NCI-H2107 treated with DMSO at 0.1 percent for 48 hours (cell line): ENCODE measurements around the gene FCSK.

ENCODE experiments used
- DNase-seq: peaks from one replicate; lab custom pipeline; 2025; ENCODE audit not compliant: unreplicated experiment; lab: John Stamatoyannopoulos, UW

FCSK gene

DNA sequence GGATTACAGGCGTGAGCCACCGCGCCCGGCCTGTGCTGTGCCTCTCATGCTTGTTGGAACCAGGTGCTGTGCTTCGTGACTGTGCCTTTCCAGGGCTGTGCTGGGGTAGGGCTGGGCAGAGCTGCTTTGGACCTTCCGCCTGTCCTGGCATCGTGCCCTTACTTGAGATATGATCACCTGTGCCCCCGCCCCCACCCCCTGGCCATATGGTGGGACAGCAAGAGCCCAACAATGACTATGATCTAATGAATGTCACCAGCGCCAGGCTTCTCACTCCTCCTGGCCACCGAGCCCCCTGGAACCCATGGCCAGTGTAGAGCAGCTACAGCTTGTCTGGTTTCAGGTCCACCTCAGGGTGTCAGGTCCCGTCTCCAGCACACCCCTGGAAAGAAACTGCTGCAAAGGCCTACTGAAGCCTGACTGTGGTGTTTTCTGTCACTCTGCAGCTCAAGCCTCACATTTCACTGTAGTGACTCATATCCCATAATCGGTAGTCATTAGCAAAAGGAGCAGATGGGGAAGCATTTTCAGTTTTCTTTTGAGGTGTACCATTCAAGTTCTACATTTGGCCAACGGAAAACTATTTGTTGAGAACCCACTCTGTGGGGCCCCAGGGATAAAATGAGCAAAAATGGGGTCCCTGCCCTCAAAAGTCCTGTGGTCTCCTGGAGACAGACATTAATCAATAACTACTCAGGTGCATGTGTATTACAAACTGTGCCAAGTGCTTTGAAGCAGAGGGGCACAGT, 22.1 kb downstream of the FCSK start:
- peak; percentile 6 for DNase-seq

DNA sequence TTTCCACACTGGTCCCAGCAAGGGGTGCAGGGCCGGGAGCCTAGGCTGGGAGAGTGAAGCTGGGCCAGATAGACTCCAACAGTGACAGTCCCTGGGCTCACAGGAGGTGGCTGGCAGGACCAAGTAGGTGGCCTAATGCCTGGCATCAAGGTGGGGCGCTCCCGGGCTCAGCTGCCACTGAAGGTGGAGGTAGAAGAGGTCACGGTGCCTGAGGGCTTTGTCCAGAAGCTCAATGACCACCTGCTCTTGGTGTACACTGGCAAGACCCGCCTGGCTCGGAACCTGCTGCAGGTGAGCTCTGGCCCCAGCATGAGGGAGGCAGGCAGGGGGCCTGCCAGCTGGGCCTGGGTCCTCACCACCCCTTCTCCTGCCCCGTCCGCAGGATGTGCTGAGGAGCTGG, 23.8 kb downstream of the FCSK start:
- DNase-seq, result no peak

DNA sequence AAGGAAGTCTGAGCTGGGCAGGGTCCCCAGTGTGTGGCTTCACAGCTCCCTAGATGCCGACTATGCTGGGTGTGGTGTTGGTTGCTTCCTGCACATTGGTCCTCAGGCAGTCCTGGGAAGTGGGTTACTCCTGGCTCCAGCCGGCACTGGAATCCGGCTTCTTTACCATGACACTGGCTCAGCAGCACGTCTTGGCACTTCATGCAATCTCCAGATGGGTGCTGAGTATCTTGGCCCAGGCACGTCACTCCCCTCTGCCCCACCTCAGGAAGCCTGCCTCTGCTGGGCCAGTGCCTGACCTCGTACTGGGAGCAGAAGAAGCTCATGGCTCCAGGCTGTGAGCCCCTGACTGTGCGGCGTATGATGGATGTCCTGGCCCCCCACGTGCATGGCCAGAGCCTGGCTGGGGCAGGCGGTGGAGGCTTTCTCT, 24.5 kb downstream of the FCSK start:
- no peak for DNase-seq

DNA sequence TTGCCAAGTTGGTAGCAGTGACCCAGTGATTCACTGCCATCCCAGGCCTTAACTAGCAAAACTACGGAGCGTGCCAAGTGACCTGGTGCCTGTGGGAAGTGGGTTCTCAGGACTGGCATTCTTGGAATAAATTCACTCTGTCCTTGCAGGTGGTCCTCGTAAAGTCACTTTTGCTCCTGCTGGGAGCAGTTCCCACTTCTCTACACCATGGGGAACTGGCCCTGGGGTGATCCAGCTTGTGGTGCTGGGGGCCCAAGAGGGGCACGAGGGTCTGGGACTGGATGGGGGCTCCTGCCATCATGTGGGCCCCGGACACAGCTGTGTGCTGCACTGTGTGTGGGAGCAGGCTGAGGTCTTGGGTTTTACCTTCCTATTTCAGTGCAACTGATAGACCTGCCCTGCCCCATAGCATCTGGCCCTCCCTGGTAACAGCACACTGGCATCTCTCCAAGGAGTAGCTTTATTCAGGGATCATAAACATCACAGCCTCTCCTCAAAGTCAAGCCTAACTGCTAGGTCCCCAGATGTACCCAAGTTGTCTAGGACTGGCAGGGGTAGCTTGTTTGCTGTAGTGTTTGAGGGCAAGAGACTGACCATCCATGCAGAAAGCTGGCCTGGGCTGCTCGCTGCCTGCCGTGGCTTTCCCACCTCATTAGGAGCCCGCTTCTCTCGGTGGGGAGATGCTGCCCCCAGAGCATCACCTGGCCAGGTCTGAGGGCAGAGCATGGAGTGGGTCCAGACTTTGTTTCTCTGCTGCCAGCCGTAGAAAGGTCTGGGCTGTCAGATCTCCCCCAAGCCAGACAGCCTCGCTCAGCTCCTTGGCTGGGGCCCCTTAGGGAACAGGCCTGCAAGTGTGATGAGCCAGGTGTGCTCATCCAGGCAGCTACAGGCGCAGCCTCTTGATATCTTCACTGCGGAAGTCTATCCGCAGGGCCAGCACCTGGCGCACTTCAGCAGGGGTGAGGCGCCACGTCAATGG, 26.0 kb downstream of the FCSK start:
- no peak for DNase-seq

DNA sequence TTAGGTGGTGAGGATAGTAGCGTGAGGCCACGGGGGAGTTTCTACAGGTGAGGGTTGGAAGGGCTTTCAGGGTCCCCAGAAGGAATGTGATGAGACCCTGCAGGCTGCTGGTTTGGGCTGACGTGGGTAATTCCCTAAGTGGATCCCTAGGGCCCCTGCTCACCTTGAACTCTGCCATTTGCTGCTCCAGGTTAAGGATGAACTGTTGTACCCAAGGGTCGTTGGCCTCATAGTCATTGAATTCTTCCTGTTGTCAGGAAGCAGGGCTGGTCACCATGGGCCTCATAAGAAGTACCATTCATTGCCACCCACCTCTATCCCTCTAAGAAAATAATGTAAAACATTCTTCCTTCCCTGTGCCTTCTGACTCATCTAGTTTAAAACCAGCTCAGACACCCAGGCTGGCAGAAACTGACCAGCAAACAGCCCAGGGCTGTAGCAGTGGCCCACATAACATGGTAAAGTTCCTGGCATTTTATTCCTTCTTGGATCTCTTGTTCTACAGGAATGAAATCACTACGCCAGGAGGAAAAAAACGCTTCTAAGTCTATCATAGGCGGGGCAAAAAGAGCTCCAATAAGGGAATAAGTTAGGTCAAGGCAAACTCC, 27.6 kb downstream of the FCSK start:
- no peak for DNase-seq

DNA sequence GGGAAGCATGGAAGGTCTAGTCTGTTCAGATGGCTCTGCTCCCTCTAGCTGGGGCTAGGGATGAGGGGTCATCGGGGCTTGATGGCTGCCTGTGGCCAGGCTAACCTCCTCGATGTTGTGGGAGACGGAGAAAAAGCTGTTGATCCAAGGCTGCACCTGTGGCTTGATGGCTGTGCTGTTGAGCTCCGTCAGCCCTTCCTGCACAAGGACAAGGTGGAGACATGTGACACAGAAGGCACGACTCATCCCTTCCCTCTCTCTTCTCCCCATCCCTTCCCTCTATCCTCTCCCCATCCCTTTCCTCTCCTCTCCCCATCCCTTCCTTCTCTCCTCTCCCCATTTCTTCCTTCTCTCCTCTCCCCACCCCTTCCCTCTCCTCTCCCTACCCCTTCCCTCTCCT, 28.2 kb downstream of the FCSK start:
- DNase-seq, result no peak

DNA sequence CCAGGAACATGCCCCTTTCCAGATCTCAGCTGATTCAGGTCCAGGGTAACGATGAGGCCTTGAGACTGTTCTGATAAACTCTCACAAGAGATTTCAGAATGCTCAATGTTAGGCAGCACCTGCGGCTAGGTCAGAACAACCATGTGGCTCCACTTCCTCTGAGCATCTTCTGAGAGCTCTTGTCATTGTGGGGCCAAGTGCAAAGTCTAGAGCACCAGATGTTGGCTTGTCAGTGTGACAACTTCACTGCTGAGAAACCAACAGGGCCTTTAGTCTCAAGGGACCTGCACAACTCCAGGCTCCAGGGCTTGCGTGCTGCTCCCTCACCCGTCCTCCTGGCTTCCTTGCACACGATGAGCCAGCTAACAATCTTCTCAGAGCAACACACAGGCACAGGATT, 29.0 kb downstream of the FCSK start:
- no peak for DNase-seq

DNA sequence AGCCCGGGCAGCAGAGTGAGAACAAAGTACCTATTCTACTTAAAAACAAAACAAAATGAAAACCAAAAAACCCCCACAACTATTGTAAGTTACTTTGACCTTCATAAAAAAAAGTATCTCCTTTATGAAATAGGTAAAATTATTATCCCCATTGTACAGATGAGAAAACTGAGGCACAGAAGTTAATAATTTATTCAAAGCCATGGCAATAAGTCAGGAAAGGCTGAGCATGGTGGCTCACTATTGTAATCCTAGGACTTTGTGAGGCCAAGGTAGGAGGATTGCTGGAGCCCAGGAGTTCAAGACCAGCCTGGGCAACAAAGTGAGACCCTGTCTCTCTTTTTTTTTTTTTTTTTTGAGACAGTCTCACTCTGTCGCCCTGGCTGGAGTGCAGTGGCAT, 30.5 kb downstream of the FCSK start:
- DNase-seq, result no peak

DNA sequence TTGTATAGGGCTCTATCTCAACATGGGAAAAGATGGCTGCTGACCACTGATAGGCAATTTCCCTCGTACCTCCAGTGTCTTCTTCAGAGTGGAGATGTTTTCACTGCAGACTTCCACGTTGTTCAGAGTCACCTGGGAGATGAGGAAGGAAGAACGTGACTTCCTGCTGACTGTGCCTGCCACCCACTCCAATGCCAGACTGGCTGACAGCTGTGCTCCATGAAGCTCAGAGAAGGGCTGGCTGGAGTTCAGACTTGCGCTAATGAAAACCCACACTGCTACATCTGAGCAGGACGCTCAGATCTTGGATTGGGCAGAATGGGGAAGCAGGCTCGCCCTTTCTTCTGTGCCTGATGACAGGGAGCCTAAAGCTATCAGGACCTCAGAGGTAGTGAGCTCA, 35.9 kb downstream of the FCSK start:
- no peak for DNase-seq

DNA sequence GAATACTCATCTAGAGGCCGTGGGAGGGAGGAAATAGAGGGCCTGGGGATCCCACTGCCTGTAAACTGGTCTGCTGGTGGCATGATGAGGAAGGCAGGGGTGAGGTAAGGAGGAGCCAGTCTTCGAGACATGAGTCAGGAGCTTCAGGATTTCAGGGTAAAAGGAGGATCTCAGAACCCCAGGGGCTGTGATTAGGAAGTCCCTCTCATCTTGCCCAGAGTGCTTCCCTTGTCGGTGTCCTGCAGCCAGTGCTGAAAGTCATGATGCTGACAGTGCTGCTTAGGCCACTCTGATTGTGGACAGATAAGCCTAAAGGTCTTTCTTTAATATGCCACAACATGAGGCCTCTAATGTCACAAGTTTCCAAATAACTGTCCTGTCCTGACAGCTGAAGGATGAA, 39.4 kb downstream of the FCSK start:
- no peak for DNase-seq

DNA sequence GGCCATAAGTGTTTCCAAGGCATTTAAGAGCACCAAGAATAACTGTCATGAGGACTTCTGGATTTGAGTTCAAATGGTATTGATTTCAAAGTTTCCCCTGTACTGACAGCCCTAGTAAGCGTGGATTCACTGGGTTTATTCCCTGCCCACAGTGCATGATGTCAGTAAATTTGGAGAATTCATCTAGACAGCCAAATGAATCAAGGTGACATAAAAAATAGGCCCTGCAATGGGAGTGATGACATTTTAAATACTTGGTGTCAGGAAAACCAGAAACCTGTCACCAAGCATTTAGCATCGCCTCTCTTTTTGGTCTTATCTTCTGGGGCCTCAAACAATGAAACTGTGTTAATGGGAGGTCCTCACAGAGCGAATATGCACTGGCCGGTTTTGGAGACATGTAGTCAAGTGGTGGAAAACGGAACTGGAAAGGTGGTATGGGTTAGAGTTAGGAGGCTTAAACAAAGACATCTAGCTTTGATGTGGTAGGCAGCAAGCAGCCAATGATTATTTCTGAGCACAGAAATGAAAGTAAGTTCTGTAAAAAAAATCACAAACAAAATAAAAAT, 39.9 kb downstream of the FCSK start:
- no peak for DNase-seq

DNA sequence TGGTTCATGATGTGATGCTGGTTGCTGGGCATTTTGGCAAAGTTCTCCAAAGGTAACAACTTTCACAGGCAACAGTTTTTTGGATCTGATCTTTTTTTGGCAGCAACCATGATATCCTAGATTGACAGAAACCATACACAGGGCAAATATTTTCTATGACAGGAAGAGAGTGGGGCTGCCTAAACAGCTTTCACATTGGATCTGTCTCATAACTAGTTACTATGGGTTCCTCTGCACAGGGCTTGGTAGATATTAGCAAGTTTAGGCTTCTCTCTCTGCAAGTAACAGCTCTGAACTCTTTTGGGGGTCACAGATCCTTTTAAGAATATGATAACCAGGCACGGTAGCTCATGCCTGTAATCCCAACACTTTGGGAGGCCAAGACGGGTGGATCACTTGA, 40.4 kb downstream of the FCSK start:
- no peak for DNase-seq

DNA sequence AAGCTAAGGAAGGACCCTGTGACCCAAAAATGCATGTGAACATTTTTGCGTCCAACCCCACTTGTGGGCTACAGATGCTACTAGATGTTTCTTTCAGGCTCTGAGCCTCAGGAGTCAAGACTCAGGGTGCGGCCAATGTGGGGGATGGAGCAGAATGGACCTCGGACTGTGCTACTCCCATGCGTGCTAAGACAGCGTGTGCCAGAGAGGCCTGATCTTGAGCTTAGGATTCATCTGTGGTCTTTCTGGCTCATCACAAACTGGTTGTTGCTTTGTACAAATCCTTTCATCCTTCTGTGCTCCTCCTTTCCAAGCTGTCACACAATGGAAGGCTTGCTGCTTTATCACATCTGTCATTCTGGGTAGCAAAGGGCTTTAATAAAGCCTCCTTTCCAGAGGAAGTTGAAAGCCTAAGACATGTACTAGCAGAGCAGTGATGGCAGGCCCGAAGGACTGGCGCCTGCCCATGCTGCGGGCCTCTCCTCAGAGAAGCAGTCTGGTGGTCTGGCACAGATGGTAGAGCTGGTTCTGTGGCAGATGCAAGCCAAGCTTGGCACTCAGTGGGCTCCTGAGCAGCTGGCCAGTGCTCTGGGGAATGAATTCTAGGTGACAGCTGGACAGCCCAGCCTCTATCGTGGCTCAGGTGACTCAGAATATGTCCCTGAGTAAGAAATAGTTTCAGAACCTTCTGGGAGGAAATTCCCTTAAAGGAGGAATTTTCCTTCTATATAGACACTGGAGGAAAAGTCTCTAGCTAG, 41.2 kb downstream of the FCSK start:
- no peak for DNase-seq

DNA sequence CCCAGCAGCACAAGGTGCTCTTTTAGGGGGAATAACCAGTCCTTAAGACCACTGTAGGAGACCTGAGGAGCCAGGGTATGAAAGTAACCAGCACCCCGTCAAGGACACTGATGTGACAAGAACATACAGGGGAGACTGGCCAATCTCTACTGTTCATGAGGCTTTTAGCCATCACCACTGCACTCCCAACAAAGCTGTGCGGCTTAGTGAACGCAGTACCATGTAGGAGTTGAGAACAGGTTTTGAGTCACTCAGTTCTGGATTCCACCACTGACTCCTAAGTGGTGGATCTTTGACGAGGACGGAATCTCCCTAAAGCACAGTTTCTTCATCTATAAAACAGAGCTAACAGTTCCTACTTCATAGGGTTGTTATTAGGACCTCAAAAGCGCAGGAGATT, 42.1 kb downstream of the FCSK start:
- no peak for DNase-seq

DNA sequence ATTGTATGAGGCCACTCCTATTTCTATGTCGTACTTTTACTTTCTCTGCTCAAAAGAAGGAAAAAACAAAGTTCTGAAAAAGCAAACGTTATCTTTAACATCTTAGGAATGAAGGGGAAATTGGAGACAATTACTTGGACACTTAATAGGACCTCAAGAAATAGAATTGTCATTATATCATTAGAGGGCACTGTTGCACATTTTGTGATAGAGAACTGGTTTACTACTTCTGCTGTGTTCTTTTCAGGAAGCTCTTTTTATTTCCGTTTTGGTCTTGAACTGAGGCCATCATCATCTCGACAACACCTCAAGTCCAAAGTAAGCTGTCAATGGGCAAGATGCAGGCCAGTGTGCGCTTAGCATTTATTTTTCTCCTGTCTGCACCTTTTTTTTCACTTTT, 54.4 kb downstream of the FCSK start:
- DNase-seq, result no peak

DNA sequence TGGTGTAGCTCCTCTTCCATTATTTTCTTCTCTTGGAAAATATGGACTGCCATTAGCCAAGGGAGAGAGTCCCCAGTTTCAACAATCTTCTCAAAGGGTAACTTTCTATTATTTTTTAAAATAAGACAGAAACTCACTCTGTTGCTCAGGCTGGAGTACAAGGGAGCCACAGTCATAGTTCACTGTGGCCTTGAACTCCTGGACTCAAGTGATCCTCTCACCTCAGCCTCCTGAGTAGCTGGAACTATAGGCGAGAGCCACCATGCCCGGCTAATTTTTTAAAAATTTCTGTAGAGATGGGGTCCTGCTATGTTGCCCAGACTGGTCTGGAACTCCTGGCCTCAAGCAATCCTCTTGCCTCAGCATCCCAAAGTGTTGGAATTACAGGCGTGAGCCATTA, 55.8 kb downstream of the FCSK start:
- DNase-seq, result no peak

DNA sequence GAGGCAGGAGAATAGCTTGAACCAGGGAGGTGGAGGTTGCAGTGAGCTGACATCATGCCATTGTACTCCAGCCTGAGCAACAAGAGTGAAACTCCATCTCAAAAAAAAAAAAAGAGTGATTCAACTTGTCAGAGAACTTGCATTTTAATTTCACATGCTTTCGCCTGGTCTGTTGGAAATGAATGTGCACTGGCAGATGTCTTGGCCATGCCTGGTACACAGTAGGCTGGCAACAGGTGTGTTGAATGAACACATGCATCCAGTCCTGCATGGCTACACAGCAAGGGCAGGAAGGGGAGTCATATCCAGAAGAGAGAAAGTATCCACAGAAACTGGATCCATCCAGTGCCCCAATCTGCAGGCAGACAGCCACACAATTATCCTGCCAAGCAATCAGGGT, 57.4 kb downstream of the FCSK start:
- DNase-seq, result no peak

DNA sequence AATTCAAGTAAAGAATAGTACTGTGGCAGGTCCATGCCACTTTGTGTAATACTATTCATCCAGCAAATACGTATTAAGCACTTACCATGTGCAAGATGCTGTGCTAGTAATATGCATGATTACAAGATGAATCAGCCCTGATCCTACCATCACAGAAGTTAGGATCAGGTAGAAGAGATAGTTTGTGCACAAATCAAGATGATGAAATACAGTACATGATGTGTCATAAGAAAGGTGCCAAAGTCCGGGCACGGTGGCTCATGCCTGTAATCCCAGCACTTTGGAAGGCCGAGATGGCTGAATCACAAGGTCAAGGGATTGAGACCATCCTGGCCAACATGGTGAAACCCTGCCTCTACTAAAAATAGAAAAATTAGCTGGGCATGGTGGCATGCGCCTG, 58.1 kb downstream of the FCSK start:
- no peak for DNase-seq

DNA sequence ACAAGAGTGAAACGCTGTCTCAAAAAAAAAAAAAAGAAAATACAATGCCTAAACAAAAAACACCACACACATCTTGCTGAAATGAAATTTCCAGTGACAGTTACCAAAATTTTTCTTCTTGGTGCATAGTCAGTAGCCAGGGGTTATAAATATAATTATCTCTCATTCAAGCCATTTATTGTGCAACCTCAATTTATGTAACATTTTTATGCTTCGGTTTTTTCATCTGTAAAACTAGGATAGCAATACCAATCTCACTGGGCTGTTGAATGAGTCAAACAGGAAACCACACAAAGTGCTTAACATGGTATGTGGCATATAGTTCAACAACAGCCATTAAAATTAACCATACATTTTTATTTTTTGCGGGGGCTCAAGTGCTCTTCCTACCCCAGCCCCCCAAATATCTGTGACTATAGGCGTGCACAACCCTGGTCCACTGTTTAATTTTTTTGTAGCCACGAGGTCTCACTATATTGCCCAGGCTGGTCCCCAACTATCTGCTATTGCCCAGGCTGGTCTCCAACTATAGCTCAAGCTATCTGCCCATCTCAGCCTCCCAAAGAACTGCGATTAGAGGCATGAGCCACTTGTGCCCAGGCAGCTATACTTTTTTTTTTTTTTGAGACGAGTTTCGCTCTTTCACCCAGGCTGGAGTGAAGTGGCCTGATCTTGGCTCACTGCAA, 66.4 kb downstream of the FCSK start:
- DNase-seq, result no peak
